GM18858 (cell line): ENCODE measurements around the gene TMPRSS5.
A peak's percentile ranks its signal among the peaks of the same experiment; 100 is the strongest.
"Not testable (repeated sequence)": the region's sequence is repeated elsewhere in the genome, so short reads cannot be mapped to it uniquely, and the experiment has no call there.

Experiments used
- ATAC-seq: cut with Tn5 transposase; IDR thresholded peaks from one replicate; pipeline ENCODE4 v1.9.1; 2021; ENCODE audit not compliant: unreplicated experiment

The TMPRSS5 gene

DNA sequence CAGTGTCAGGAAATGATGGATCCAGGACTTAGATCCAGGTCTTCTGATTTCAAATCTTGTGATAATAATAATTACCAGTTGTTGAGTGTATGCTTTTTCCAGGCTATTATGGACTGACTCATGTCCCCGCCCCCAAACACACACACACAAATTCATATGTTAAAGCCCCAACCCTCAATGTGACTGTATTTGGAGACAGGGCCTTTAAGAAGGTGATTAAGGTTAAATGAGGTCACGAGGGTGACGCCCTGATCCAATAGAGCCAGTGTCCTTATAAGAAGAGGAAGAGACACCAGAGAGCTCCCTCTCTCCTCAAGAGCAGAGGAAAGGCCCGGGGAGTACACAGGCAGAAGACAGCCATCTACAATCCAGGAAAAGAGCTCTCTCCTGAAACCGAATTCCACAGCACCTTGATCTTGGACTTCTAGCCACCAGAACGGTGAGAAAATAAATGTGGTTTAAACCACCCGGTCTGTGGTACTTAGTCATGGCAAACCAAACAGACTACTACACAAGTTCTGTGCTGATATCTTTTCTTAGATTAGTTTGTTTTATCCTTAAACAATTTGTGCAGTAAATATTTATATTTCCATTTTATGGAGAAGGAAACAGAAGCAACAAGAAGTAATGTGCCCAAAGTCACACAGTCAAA, 8.2 kb downstream of the TMPRSS5 start:
- no peak for ATAC-seq

- ATAC-seq = no peak
Measured at GRCh38 chr11:113697111-113697510, 9.0 kb downstream of the TMPRSS5 start.

DNA sequence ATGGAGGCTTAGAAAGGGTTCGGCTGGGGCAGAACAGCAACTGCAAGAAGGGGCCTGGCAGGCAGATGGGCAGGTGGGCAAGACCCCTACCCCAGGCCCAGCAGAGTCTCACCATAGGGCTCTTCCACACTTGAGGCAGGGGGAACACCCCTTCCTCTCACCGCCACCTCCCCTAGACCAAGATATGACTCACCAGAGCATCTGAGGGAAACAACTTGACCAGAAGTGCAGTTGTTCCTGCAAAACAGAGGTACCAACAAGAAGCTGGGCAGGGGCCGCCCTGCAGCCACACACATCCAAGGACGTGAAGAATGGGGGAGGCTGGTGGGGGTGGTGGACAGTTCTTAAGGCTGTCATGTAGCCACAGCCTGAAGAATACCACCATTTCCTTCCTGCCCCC, 10.9 kb downstream of the TMPRSS5 start:
- no peak for ATAC-seq

DNA sequence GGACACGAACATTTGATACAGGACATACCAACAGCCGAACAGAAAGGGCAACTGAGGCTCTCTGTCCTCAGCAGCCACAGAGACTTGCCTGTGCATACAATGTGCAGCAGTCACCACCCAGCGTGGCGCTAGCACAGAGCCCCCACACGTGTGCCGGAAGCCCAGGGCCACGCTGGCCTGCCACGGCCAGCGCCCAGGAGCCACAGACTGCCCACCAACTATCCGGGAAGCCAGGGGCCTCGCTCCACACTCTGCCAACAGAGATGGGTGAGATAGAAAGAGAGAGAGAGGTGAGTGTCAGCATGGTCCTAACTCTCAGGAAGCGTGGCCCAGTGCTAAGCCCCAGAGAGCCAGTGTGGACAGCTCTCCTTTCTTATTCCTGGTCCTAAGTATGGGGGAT, 11.7 kb downstream of the TMPRSS5 start:
- ATAC-seq = no peak

GRCh38 chr11:113693030-113693429, 13.1 kb downstream of the TMPRSS5 start:
- no peak for ATAC-seq

DNA sequence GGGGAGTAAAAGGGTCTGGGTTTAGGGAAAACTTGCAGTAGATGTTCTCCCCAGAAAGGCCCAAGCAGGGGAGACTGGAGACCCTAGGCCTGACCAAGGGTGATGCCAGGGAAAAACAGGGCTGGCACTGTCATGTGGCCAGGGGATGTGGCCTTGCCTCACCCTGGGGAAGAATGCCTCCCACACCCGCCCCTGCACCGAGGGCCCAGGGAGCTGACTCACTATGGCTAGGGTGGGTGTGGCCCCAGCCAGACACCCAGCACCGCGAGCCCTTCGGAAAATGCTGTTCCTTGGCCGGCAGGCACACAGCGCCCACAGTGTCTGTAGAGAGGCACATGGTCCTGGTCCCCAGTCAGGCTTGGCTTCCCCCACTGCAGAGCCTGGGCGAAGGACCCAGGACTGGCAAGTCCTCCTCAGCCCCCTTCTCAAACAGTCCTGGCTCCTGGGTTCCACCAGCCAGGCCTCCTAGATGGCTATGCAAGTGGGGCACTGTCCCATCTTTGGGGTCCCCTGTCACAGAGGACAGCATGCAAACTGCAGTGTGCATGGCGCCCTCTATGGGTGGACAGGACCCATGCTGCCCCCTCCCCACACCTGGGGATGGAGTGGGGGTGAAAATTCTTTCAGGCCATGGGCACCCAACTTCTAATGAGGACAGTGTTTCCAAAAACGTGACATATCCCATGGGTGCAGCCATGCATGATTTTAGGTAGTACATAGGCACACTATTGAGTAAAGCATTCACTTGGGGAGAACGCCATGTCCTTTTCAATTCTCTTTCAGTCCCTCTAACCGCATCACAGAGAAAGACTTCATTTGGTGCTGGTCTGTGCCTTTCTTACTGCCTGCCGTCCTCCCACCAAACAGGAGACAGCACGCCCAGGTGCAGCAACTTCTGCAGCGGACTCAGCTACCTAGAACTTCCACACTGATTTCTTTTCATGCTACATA, 15.2 kb downstream of the TMPRSS5 start:
- no peak for ATAC-seq

GRCh38 chr11:113689768-113690618, 16.1 kb downstream of the TMPRSS5 start:
- ATAC-seq = no peak

DNA sequence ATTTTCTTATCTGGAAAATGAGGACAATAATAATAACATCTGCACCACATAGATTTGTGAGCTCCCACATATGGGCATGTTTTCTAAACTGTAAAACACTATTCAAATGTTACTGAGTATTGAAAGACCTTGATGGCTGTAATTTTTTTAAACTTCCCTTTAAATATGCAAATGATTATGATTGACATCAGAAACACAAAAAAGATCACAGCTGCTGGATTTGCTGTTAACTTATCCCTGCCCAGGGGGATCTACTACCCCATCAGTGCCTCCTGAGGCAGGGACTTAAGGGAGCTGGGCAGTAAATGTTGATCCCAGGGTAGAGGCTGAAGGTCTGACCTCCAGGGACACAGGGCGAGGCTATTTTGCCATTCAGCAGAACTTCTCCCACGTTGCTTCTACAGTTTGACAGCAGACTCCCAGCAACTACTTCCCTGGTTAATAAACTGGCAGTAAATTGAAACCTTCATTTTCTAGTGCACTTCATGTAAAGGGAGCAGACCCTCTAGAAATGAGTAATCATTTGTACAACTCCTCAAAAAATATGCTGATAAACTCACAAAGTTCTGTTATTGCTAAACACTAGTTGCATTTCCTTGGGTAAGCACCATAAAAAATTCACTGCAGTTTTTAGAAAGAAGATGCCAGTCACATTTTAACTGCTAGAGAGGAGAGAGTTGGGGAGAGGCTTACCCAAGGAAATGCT, 20.3 kb downstream of the TMPRSS5 start:
- ATAC-seq = no peak

GRCh38 chr11:113684496-113684895, 21.6 kb downstream of the TMPRSS5 start:
- no peak for ATAC-seq

- ATAC-seq = no peak
Measured at GRCh38 chr11:113683481-113684046, 22.5 kb downstream of the TMPRSS5 start.

- ATAC-seq = no peak
Measured at GRCh38 chr11:113681711-113682413, 24.2 kb downstream of the TMPRSS5 start.

DNA sequence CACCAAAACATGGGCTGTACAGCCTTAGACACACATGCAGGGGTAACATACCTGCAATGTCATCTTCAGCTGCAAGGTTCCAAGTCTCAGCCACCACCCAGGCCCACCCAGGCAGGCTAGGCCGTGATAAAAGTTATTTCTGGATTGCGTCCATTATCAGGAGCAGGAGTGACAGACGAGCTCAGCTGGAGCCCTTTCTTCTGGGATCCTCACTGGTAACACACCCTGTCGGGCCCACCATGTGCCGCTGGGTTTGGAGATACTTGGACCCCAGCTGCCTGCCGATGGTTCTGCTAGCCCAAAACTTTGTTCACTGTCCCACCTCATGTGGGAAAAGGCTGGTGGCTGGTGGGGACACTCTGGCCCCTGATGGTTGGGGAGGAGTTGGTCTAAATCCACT, 24.8 kb downstream of the TMPRSS5 start:
- ATAC-seq = no peak

- no peak for ATAC-seq
Measured at GRCh38 chr11:113677685-113678084, 28.4 kb downstream of the TMPRSS5 start.

- no peak for ATAC-seq
Measured at GRCh38 chr11:113675565-113675964, 30.5 kb downstream of the TMPRSS5 start.

DNA sequence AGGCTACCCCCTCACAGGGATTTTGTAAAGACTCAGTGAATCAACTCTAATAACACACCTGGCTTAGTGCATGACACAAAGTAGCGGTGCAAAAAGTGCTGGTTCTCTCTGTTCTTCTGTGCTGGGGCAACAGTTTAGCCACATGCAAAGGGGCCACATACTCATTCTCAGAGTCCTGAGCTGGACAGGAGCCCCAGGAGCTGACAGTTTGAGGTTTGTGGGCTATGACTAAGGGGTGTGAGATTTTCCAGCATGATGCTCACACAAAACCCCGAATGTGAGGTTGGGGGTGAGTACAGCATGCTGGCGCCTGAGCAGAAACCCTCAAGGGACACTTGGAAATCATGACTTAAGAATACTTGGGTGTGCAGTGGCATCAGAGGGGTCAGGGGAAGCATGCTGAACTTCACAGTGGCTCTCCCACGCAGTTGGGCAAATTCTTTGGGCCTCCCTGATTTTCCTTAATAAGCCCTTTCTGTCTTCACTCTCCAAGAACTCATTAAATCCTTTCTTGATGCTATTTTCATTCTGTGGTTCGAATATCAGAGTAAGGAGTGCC, 31.0 kb downstream of the TMPRSS5 start:
- peak; percentile 82 for ATAC-seq

DNA sequence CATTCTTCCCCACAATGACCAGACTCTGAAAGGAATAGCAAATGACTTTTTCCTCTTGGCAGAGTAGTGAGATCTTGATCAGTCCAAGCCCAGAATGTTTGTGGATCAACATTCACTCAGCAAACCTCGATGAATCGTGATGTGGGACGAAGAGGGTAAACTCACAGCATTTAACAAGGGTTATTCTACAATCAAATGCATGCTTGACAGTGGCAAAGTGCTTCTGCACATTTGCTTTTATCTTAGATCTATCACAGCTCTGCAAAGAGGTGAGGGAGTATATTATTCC, 31.8 kb downstream of the TMPRSS5 start:
- ATAC-seq = no peak

DNA sequence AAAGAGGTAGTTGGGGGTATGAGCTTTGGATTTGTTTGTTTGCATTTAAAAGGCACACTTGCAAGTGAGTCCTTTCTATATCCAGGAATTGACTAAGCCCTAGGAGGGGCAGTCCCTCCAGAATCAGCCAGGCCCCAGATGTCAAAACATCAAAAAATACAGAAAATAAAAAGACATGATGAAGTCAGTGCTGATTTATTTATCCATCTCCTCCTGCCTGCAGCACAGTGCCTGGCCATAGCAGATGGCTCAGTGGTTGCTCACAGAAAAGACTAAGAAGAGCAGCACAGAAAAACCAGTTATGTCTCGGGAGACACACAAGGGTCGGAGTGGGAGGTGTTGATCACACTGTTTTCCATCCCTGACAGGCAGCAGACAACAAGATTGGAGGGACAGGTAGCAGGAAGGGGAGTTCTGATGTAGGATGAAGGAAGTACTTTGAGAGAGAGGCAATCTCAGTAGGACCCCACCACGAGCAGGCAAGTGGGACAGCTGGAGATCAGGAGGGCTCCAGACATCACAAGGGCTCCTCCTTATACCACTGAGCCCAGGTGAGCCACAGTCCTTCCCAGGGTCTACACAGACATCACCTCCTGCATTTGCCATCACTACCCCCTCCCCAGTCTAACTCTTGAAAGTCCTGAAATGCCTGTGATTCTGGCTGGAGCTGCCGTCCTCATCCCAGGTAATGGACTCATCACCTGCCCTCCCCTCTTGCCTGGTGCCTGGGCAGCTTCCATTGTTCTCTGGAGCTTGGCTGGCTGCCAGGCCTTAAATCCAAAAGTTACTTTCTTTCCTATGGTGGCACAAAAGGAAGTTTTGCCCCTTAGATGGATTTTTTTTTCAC, 32.3 kb downstream of the TMPRSS5 start:
- no peak for ATAC-seq

GRCh38 chr11:113671914-113672313, 34.2 kb downstream of the TMPRSS5 start:
- ATAC-seq = not testable (repeated sequence)

DNA sequence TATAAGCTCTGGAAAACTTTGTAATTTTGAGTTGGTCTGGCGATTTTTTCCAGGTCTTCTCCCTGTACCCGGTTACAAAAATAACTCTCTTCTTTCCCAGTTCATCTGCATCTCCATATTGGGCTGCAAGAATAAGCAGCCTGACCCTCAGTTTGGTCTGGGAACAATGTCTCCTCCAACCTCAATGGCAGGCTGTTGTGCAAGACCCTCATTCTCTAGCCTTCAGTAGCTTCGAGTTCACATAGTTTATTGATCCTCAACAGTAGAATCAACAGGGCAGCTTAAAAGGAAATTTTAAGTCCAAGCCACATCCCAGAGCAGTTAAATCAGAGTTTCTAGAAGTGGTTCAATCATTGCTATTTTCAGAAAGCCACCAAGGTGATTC, 35.3 kb downstream of the TMPRSS5 start:
- ATAC-seq = no peak
